Left cardiac atrium (tissue), 4 donors: ENCODE data around the gene ARRDC3. TPM values are rescaled to one million over a fixed set of nuclear protein-coding genes. Genes with fewer than 3 reads are reported as not detected.
"Not testable (repeated sequence)": the region's sequence is repeated elsewhere in the genome, so short reads cannot be mapped to it uniquely, and the experiment has no call there.

Experiments
- ATAC-seq, 2 donors: fragments of 200-7000 bp; cut with Tn5 transposase; one replicate each; pipeline ENCODE4 v1.9.1; 2020; ENCODE audit warnings: mild to moderate bottlenecking in 2 of 2, moderate library complexity in 2 of 2
- DNase-seq: peaks from one replicate; pipeline ENCODE4 v3.0.0-alpha.2; 2020
- intact Hi-C, 2 donors: fragments of 100-400 bp; cut with DNase I; formaldehyde crosslinking; loops; one replicate each; pipeline versions ENCODE4 v1.14.1 to v1.15.1; 2022 to 2023
- total RNA-seq, 2 donors: library from RNA; stranded (reverse); fragmentation: NEBNext Ultra II Directional; extraction: Animal tissue kit (Norgen Biotek cat#: 25700); gene quantifications; one replicate each; pipeline ENCODE4 v1.2.1, GENCODE V29; 2021
- donor health status: DM: no; HTN: yes; CAD: no.
- donor health status: DM: no; HTN: yes; CAD: no; lungs with severe emphysema.
- donor health status: DM: yes; HTN: yes; CAD: no.
- donor health status: Dilated cardiomyopathy.

Gene ARRDC3
- total RNA-seq, 2 donors from 2014 or later: 18.9 to 23.7 TPM

DNA sequence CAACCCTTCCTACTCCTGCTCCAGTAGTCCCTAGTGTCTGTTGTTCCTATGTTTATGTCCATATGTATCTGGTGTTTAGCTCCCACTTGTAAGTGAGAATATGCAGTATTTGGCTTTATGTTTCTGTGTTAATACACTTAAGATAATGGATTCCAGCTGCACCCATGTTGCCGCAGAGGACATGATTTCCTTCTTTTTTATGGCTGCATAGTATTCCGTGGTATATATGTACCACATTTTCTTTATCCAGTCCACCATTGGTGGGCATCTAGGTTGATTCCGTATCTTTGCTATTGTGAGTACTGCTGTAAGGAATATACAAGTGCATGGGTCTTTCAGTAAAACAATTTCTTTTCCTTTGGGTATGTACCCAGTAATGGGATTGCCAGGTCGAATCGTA lies 5.2 kb upstream of the ARRDC3 start:
- DNase-seq (no peak), ATAC-seq (no peak)
- intact Hi-C loops: loop anchor here (5.0 to 10.0 kb wide), 3 partner anchors 161 to 454 kb away; no protein-coding TSS in a partner anchor

GRCh38 chr5:91386120-91386519 lies 3.0 kb upstream of the ARRDC3 start:
- ATAC-seq: peak in 1 of 2 donors; percentile 4
- no peak for DNase-seq
- intact Hi-C loops: loop anchor here (5.0 to 10.0 kb wide), 3 partner anchors 159 to 451 kb away; no protein-coding TSS in a partner anchor

DNA sequence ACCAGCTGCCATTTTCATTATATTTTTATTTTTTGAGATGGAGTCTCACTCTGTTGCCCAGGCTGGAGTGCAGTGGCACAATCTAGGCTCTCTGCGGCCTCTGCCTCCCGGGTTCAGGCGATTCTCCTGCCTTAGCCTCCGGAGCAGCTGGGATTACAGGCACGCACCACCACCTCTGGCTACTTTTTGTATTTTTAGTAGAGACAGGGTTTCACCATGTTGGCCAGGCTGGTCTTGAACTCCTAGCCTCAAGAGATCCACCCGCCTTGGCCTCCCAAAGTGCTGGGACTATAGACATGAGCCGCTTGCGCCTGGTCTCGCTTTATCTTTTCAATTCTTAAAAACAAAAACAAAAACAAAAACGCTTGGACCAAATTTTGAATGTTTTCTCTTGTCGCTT lies 2.5 kb upstream of the ARRDC3 start:
- ATAC-seq, DNase-seq: not testable (repeated sequence)
- intact Hi-C loops: loop anchor here (2.0 to 10.0 kb wide), 4 partner anchors 158 to 451 kb away; no protein-coding TSS in a partner anchor

GRCh38 chr5:91384671-91385430 lies 1.7 kb upstream of the ARRDC3 start:
- intact Hi-C loops: loop anchor here (2.0 to 10.0 kb wide), 5 partner anchors 73 to 450 kb away; no protein-coding TSS in a partner anchor
- ATAC-seq (no peak), DNase-seq (no peak)

DNA sequence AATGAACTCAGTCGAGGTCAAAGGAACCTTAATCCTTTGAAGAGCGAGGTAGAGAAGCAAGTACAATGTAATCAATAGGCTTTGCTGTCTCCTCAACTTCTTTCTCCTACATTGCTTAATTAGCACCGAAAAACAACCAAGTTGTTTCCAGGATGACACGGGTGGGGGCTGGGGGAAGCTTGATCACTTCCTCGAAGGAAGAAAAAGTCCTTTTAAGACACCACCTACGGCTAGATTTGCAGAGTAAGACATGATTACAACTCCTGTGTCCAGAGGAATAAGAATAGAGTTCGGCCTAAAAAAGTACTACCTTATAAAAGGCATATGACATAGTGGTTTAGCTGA lies 811 bp upstream of the ARRDC3 start:
- ATAC-seq (no peak), DNase-seq (no peak)
- intact Hi-C loops: loop anchor here (2.0 to 10.0 kb wide), 5 partner anchors 72 to 449 kb away; no protein-coding TSS in a partner anchor

- ATAC-seq (no peak), DNase-seq (no peak)
- intact Hi-C loops: loop anchor here (2.0 to 10.0 kb wide), 4 partner anchors 70 to 448 kb away; no protein-coding TSS in a partner anchor
These were observed 539 bp downstream of the ARRDC3 start for GRCh38 chr5:91382530-91383026.

- intact Hi-C loops: loop anchor here (2.0 to 10.0 kb wide), 4 partner anchors 70 to 447 kb away; no protein-coding TSS in a partner anchor
- peak; percentile 30 to 39 for ATAC-seq
- peak; percentile 71 for DNase-seq
These were observed 1.2 kb downstream of the ARRDC3 start for GRCh38 chr5:91381774-91382359.

DNA sequence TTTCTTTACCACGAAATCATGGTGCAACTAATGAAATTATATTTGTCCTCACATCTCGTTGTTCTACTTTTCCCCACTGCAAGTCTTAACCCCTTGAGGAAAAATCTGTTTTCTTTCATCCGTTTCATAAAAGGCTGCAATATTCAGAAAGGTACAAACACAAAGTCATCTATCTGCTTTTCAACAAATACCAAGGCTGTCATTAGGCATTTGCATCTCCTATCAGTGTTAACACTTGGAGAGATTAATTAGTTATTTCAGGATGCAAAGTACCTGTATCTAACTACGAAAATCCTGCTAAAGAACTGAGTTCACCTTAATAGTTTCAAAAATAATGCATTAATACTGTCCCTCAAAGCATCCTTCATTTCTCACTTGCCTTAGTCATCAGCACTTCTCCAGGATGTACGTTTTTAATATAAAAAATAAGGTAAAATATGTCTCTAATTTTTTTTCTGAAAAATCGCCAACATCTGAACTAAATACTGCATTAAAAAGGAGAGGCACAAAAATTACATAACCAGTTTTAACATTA lies 1.8 kb downstream of the ARRDC3 start:
- ATAC-seq (no peak), DNase-seq (no peak)
- intact Hi-C loops: loop anchor here (5.0 to 10.0 kb wide), 3 partner anchors 69 to 447 kb away; no protein-coding TSS in a partner anchor

- ATAC-seq: peak; percentile 88 to 90
- intact Hi-C loops: loop anchor here (5.0 to 10.0 kb wide), 3 partner anchors 68 to 446 kb away; no protein-coding TSS in a partner anchor
- DNase-seq: peak; percentile 98
These were observed 2.5 kb downstream of the ARRDC3 start for GRCh38 chr5:91380491-91381238.

DNA sequence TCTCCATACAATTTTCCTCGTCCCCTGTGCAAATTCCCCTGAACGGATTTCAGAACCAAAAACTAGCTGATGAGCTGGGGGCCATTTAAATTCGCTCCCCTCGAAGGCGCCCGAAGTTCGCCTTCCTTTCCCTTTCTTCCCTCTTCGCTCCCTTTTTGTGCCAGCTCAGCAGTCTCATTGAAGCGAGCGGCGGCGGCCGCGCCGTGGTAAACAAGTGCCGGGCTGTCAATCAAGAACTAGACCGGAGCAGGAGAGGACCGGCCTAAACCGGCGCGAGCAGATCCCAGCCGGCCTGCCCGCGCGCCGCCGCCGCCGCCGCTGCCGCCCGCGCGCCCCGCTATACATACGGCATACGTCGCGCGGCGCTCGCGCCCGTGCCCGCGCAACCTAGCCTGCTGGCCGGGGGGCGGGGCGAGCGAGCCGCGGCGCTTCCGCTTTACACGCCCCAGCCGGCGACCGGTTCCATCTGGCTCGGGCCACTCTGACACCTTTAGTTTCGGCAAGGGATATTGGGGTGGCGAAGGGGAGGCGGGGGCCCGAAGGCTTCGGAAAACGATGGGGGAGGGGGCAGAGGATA lies 3.1 kb downstream of the ARRDC3 start:
- peak; percentile 77 to 83 for ATAC-seq
- intact Hi-C loops: loop anchor here (5.0 to 10.0 kb wide), 3 partner anchors 68 to 445 kb away; no protein-coding TSS in a partner anchor
- peak; percentile 95 for DNase-seq

GRCh38 chr5:91379246-91379913 lies 3.7 kb downstream of the ARRDC3 start:
- no peak for DNase-seq
- ATAC-seq: no peak
- intact Hi-C loops: loop anchor here in 1 of 2 donors (5.0 kb wide), 1 partner anchor 67 kb away; no protein-coding TSS in a partner anchor

DNA sequence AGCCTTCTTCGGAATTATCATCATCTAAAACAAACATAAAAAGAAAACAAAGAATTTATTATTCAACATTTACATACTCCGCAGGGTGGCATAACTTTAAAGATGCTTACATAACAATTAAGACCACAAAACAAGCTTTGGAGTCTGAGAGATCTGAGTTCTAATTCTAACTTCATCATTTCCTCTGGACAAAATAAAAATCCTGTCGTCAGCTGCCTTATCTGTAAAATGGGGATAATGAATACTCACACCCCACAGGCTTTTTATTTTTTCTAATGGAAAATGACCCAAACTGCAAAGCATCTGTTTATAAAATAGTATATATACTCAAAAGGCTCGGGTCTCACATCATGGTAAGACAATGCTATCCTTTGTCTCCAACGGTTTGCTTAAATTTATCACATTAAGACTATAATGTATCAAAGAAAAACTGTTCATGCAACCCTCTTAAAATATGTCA lies 4.3 kb downstream of the ARRDC3 start:
- ATAC-seq (no peak), DNase-seq (no peak)
- intact Hi-C loops: loop anchor here in 1 of 2 donors (5.0 kb wide), 1 partner anchor 66 kb away; no protein-coding TSS in a partner anchor

GRCh38 chr5:91374893-91375520 lies 8.1 kb downstream of the ARRDC3 start:
- ATAC-seq (no peak), DNase-seq (no peak)
- intact Hi-C loops: loop anchor here in 1 of 2 donors (5.0 kb wide), 1 partner anchor 63 kb away; no protein-coding TSS in a partner anchor

GRCh38 chr5:91373600-91373999 lies 9.5 kb downstream of the ARRDC3 start:
- ATAC-seq: peak in 1 of 2 donors; percentile 29
- intact Hi-C loops: no loop called here
- DNase-seq: no peak

DNA sequence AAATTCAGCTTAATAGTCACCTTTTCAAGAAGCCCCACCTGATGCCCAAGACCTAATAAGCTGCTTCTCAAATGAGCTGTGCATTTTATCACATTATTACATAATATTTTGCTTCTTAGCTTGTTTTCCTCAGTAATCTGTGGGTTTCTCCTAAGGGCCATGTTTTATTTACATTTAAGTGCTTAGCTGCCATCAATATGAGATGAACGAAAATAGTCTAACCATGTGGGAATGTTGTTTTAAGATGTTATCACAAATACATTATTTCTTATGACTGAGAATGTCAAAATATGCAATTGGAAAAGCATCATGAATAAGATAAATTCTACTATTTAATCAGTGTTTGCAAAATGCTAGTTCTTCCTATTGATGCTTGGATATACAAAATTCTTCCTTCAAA lies 10.1 kb downstream of the ARRDC3 start:
- intact Hi-C loops: no loop called here
- no peak for ATAC-seq

DNA sequence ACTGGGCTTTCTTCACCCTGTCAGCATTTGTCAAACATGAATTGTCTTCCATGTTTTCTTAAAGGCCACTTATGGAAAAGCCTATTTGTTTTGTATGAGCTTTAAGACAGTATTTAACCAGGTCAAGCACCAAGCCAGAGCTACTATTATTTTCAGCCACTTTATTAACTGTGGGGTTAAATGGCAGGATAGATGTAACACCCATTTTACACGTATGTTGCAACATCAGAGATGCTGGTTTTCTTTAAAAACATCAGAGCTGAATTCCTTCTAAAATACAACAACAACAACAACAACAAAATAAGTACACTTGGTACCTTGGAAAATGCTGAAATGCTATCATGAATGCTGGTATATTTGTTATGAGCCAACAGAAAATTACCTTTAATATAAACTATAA lies 13.6 kb downstream of the ARRDC3 start:
- intact Hi-C loops: loop anchor here in 1 of 2 donors (5.0 kb wide), 1 partner anchor 57 kb away; no protein-coding TSS in a partner anchor
- DNase-seq (no peak), ATAC-seq (no peak)

More for the DNA sequence above, 10.1 kb downstream of the ARRDC3 start:
- no peak for DNase-seq
